ENCODE data around the gene EBF3.

The EBF3 gene

GRCh38 chr10:129786216-129786615 is 177.9 kb downstream of the EBF3 start:
- peak; percentile 43 for DNase-seq

GRCh38 chr10:129785536-129785981 is 178.5 kb downstream of the EBF3 start:
- DNase-seq, result no peak

All from NCI-H2029 (cell line).